Omental fat pad (tissue), 4 donors: ENCODE results near the gene PDLIM5. TPM values are rescaled to one million over a fixed set of nuclear protein-coding genes. Genes with fewer than 3 reads are reported as not detected.

Source experiments
- ATAC-seq: fragments of 150-250 bp; one replicate; pipeline ENCODE4 v1.9.1; 2016; ENCODE audit warnings: mild to moderate bottlenecking, moderate library complexity; ENCODE audit not compliant: low FRiP score
- DNase-seq: peaks from one replicate; pipeline ENCODE4 v3.0.0-alpha.2; 2019; ENCODE audit warnings: low spot score
- total RNA-seq, 4 donors: library from RNA; depleted of rRNA; stranded (reverse); fragments of >200 nt; gene quantifications; one replicate each; pipeline ENCODE4 v1.1.0, GENCODE V29; 2016
- TF ChIP-seq, protein P1 (sequence below), 3 donors: fragments of 450-650 bp; IDR thresholded peaks; one replicate each; pipeline ENCODE4 v1.5.1; 2016 to 2017; ENCODE audit warnings: antibody characterized with exemption in 3 of 3, mild to moderate bottlenecking in 3 of 3, moderate library complexity in 2 of 3

PDLIM5 gene
- total RNA-seq, 4 donors from 2014 or later, result 119 to 168 (median 146) TPM

DNA sequence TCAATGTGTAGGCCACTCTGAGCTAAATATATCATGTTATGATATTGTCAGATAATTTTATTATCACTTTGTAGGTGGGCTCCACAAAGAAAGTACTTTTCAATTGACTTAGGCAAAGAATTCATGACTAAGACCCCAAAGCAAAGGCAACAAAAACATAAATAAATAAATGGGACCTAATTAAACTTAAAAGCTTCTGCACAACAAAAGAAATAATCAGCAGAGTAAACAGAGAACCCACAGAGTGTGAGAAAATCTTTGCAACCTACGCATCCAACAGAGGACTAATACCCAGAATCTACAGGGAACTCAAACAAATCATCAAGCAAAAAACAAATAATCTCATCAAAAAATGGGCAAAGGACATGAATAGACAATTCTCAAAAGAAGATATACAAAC is 15.2 kb upstream of the PDLIM5 start:
- DNase-seq (no peak), ATAC-seq (no peak)
- TF ChIP-seq, protein P1, sequence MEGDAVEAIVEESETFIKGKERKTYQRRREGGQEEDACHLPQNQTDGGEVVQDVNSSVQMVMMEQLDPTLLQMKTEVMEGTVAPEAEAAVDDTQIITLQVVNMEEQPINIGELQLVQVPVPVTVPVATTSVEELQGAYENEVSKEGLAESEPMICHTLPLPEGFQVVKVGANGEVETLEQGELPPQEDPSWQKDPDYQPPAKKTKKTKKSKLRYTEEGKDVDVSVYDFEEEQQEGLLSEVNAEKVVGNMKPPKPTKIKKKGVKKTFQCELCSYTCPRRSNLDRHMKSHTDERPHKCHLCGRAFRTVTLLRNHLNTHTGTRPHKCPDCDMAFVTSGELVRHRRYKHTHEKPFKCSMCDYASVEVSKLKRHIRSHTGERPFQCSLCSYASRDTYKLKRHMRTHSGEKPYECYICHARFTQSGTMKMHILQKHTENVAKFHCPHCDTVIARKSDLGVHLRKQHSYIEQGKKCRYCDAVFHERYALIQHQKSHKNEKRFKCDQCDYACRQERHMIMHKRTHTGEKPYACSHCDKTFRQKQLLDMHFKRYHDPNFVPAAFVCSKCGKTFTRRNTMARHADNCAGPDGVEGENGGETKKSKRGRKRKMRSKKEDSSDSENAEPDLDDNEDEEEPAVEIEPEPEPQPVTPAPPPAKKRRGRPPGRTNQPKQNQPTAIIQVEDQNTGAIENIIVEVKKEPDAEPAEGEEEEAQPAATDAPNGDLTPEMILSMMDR (IDR thresholded peaks at IDR 0.05), result no peak

DNA sequence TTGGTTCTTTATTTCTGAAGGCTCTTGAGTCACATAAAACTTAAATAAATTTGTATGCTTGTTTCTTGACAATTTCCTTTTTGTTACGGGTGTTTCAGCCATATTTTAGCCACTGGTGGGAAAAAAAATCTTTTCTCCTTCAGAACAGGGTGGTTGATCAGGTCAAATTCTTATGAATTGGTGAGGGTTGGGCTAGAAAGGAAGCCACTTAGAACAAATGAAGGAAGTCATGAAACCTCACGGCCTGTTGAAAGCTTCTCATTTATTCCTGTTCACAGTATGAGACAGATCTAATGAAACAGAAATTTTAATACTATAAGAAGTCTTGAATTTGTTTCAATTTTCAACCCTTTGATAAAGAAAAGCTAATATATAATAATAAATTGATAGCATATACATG is 12.1 kb upstream of the PDLIM5 start:
- TF ChIP-seq, protein P1 (IDR thresholded peaks at IDR 0.05), result no peak
- ATAC-seq (no peak), DNase-seq (no peak)

DNA sequence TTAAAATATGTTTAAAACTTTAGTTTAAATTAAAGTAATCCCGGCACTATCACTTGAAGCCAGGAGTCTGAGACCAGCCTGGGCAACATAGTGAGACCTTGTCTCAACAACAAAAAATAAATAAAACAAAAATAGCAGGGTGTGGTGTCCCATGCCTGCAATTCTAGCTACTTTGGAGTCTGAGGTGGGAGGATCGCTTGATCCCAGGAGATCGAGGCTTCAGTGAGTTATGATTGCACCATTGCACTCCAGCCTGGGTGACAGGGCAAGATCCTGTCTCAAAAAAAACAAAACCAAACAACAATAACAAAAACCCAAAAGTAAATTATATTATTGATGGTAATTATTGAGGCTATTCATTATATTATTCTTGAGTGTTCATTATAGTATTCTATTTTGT is 9.9 kb upstream of the PDLIM5 start:
- no peak for DNase-seq
- no peak for ATAC-seq
- TF ChIP-seq, protein P1 (IDR thresholded peaks at IDR 0.05), result no peak

DNA sequence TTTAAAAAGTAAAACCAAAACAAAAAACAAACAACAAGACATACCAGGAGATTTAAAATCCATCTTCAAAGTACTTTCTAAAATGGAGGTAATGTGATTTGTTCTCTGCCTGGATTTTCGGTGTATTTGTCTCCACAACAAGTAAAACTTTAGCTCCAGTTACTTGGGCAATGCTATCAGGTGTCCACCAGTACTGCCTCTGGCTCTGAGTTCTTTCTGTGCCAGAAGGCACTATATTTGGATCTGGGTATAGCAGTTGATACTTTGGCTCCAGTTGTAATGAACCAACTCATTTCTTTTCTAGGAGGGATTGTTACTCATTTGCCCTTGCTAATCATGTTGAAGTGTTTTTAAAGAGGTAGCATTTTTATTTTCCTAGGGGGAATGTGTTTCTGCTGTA is 9.5 kb upstream of the PDLIM5 start:
- ATAC-seq (no peak), DNase-seq (no peak)
- TF ChIP-seq, protein P1 (IDR thresholded peaks at IDR 0.05), result no peak

DNA sequence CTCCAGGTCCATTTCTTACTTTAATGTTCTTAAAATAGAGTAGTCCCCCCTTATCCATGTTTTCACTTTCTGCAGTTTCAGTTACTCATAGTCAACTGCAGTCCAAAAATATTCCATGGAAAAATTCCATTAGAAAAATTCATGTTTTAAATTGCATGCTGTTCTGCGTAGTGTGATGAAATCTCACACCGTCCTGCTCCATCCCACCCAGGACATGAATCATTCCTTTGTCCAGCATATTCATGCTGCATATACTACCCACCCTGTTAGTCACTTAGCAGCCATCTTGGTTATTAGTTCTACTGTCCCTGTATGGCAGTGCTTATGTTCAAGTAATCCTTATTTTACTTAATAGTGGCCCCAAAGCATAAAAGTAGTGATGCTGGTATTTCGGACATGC is 5.4 kb upstream of the PDLIM5 start:
- no peak for DNase-seq
- TF ChIP-seq, protein P1 (IDR thresholded peaks at IDR 0.05), result no peak
- ATAC-seq, result peak; percentile 91

DNA sequence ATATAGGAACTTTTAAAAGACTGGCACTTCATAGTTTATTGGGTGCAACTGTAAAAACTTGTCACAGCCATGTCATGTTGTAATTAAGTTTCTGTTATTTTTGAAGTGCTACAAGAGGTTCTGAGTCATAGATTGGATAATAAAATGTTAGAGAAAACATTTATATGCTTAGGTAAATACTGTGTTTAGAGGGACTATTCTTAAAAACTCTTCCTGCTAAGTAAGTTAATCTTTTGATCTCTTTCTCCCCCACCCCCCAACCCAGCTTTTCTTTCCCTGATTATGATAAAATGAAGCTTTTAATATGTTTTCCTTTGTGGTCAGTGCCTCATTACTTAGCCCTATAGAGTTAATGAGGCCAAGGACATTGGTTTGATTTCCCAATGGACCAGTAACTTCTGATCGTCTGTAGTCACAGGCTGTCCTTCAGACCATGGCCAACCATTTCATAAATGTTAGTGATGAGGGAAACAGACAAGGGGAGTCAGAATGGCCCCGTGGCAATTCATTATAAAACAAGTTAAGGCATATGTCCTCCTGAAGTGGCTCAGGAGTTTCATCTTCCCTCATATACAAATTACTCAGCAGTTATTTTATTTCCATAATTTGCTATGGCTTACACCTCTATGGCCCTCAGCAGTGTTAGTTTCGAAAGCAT is 3.9 kb upstream of the PDLIM5 start:
- no peak for ATAC-seq
- DNase-seq, result no peak
- TF ChIP-seq, protein P1 (IDR thresholded peaks at IDR 0.05), result no peak

DNA sequence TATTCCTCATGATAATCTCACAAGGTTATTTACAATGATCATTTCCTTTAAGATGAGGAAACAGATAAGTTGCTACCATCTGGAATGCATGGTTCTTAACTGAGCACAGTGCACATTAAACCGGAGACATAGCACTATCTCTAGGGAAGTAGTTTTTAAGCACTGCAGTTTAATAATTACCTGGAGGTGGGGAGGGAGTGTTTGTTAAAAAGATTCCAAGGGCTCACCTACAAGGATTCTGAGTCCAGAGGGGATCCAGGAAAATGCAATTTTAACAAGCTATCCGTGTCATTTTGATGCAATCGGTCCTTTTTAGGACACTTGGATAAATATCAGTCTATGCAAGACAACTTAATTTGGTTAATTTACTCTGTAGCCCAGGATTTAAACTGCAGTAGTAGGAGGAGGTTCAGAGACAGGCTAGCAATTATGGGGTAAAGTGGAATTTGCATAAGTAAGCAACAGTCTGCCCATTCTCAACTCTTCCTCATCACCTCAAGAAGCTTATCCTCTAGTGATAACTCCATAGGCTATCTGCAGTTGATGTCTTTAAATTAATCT is 2.8 kb upstream of the PDLIM5 start:
- DNase-seq, result no peak
- ATAC-seq, result no peak
- TF ChIP-seq, protein P1 (IDR thresholded peaks at IDR 0.05), result no peak
